Right atrium auricular region (tissue), 2 donors: Measurements from ENCODE around the gene DUSP8. TPM values are rescaled to one million over a fixed set of nuclear protein-coding genes. Genes with fewer than 3 reads are reported as not detected.
"Not testable (repeated sequence)": the region's sequence is repeated elsewhere in the genome, so short reads cannot be mapped to it uniquely, and the experiment has no call there.

Experiments used
- DNase-seq: peaks from one replicate; pipeline ENCODE4 v3.0.0-alpha.2; 2019; ENCODE audit warnings: low spot score
- H3K27ac ChIP-seq, 2 donors: fragments of 200-600 bp; sonication (generic); 1 replicate in 1 of 2; 2 replicates in 1 of 2; pipeline ENCODE4 v1.5.1; 2016 to 2019
- H3K27me3 ChIP-seq, 2 donors: fragments of 200-600 bp; sonication (generic); one replicate each; pipeline versions ENCODE4 v1.5.1 to v1.6.0; 2017 to 2019
- H3K36me3 ChIP-seq: fragments of 200-600 bp; sonication (generic); one replicate; pipeline ENCODE4 v1.5.1; 2016
- H3K4me1 ChIP-seq, 2 donors: fragments of 200-600 bp; sonication (generic); one replicate each; pipeline versions ENCODE4 v1.5.1 to v1.6.0; 2017 to 2019
- H3K4me3 ChIP-seq, 2 donors: fragments of 200-600 bp; sonication (generic); 1 replicate in 1 of 2; 2 replicates in 1 of 2; pipeline ENCODE4 v1.5.1; 2017 to 2019; ENCODE audit warnings: mild to moderate bottlenecking in 1 of 2, moderate library complexity in 1 of 2
- H3K9me3 ChIP-seq, 2 donors: fragments of 200-600 bp; sonication (generic); one replicate each; pipeline ENCODE4 v1.5.1; 2019
- total RNA-seq, 2 donors: library from RNA; depleted of rRNA; stranded (reverse); fragments of >200 nt; gene quantifications; one replicate each; pipeline ENCODE4 v1.1.0, GENCODE V29; 2016
- TF ChIP-seq, protein P1 (sequence below), 2 donors: fragments of 200-600 bp; sonication (generic); IDR thresholded peaks; one replicate each; pipeline ENCODE4 v1.5.1; 2019; ENCODE audit warnings: antibody characterized with exemption in 2 of 2

The DUSP8 gene
- total RNA-seq, 2 donors from 2014 or later = 4.4 to 24.5 TPM

DNA sequence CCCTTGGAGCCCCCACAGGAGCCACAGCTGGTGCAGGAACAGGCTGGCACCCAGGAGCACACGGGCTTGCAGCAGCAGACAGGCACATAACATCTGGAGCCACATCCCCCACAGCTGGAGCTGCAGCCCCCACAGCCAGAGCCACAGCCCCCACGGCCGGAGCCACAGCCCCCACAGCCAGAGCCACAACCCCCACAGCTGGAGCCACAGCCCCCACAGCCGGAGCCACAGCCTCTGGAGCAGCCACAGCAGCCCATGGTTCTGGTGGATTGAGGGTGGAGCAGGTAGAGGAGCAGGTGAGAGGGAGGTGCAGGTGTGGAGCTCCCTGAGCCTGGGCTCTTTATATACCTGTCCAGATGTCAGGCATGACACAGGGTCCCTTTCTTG is 25.9 kb upstream of the DUSP8 start, which contains the start of gene KRTAP5-2:
TSS of gene KRTAP5-2 (minus strand) at position 301 of the 387 bp plus-strand sequence. CDS start at position 257, 44 bp downstream.
- H3K4me3 ChIP-seq = no peak within 1 kb of the TSS
- no peak for DNase-seq
- no peaks in the 10 kb centered on the region for H3K27me3 ChIP-seq
- no peaks in the 10 kb centered on the region for H3K4me1 ChIP-seq
- TF ChIP-seq, protein P1, sequence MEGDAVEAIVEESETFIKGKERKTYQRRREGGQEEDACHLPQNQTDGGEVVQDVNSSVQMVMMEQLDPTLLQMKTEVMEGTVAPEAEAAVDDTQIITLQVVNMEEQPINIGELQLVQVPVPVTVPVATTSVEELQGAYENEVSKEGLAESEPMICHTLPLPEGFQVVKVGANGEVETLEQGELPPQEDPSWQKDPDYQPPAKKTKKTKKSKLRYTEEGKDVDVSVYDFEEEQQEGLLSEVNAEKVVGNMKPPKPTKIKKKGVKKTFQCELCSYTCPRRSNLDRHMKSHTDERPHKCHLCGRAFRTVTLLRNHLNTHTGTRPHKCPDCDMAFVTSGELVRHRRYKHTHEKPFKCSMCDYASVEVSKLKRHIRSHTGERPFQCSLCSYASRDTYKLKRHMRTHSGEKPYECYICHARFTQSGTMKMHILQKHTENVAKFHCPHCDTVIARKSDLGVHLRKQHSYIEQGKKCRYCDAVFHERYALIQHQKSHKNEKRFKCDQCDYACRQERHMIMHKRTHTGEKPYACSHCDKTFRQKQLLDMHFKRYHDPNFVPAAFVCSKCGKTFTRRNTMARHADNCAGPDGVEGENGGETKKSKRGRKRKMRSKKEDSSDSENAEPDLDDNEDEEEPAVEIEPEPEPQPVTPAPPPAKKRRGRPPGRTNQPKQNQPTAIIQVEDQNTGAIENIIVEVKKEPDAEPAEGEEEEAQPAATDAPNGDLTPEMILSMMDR (IDR thresholded peaks at IDR 0.05) = no peak
- H3K36me3 ChIP-seq = no peaks in the 10 kb centered on the region
- H3K27ac ChIP-seq = no peak within 1 kb of the TSS
- no peaks in the 10 kb centered on the region for H3K9me3 ChIP-seq

DNA sequence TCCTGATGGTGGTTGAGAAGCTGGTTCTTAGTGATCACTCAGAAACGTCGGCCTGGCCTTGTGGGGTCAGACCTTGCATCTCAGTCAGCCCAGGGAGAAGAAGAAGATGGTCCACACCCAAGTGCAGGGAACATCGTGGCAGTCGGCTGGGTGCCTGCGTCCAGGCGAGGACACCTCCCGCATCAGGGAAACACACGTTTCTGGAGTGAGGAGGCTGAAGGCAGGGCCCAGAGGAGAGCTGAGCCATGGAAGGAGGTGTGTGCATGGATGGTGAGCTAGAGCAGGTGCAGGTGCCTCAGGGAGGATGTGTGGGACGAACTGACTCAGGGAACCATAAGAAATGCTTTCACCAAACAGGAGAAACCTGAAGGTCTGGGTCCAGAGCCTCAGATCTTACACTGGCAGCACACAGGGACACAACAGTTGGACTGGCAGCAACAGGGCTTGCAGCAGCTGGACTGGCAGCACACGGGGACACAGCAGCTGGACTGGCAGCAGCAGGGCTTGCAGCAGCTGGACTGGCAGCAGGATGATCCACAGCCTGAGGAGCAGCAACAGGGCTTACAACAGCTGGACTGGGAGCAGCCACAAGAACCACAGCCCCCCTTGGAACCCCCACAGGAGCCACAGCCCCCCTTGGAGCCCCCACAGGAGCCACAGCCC is 25.4 kb upstream of the DUSP8 start:
- Histone ChIP-seq H3K9me3 (no peaks in the 10 kb centered on the region), H3K27ac (no peak overlapping the region), H3K27me3 (no peaks in the 10 kb centered on the region), H3K36me3 (no peaks in the 10 kb centered on the region), H3K4me3 (no peak overlapping the region), H3K4me1 (no peaks in the 10 kb centered on the region)
- TF ChIP-seq, protein P1 (IDR thresholded peaks at IDR 0.05) = no peak
- DNase-seq = no peak

DNA sequence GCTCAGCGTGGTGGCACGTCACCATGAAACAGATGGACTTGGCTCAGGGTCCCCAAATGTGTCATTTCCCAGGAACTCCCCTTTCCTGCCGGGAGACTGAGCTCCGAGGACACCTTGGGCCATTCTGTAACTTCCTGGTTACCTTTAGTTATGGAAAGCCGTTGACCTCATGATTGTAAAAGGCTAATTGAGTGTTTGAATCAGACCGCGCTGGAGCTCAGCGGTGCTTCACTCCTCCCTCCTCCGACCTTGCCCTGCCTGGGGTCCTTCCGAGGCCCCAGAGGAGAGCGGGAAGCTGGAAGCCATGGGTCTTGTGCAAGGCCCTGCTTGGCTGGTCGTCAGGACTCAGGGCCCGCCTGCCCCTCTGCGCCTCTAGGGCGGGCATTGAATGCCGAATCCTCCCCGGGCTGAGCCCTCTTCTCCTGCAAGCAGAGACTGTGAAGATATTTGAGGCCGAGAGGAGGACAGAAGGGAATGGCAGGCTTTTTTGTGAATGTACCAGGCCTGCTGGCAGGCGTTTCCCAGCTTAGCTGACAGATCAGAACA is 24.6 kb upstream of the DUSP8 start:
- H3K27me3 ChIP-seq, H3K9me3 ChIP-seq, H3K4me1 ChIP-seq, DNase-seq, H3K4me3 ChIP-seq, H3K27ac ChIP-seq, H3K36me3 ChIP-seq: not testable (repeated sequence)

DNA sequence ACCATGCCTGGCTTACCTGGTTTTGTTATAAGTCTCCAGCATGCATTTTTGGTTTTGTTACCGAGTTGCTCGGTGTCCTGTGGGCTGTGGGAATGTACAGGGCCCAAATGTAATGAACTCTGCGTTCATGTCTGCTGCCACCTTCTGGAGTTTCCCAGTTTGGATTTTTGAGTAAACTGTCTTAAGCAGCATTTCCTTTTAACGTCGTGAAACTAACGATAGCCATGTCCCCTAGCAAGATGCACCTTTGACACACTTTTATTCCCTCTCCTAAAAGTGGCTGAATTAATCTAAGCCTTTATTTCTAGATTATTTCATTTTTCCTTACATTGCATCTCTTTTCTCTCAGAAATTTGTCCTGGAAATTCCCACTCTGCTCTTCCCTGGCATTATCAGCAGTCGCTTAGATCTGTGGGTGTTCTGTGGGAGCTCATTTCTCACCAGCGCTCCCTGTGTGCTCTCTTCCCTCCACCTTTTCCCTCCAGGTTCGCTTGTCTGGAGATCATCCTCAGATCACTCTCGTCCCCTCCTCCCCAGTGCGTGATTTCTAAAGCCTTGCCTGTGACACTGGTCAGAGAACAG is 24.0 kb upstream of the DUSP8 start:
- not testable (repeated sequence) for H3K36me3 ChIP-seq, H3K27me3 ChIP-seq, H3K27ac ChIP-seq, H3K4me3 ChIP-seq, H3K4me1 ChIP-seq, DNase-seq, H3K9me3 ChIP-seq

DNA sequence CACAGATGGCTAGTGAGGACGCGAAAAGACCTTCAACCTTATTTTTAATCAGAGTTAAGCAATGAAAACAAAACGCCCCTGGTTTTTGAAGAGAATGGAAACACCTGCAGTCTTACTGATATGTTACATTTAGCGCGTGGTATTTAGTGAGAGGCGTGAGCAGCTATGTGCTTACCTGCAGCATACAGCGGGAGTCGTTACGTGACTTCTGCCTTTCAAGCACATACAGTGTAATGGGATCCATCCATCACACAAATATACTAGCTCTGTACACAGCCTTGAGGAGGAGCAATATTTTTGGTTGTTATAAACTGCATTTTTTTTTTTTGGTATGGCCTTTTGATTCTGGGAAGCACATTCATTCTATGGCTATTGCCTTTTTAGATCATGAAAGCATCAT is 20.6 kb upstream of the DUSP8 start:
- no peaks in the 10 kb centered on the region for H3K9me3 ChIP-seq
- no peak for DNase-seq
- no peaks in the 10 kb centered on the region for H3K36me3 ChIP-seq
- no peak overlapping the region for H3K4me3 ChIP-seq
- TF ChIP-seq, protein P1 (IDR thresholded peaks at IDR 0.05) = no peak
- H3K27me3 ChIP-seq = no peaks in the 10 kb centered on the region
- H3K4me1 ChIP-seq = peaks cover 0 to 5% of the 10 kb centered on the region in 2 donors
- H3K27ac ChIP-seq = no peak overlapping the region

DNA sequence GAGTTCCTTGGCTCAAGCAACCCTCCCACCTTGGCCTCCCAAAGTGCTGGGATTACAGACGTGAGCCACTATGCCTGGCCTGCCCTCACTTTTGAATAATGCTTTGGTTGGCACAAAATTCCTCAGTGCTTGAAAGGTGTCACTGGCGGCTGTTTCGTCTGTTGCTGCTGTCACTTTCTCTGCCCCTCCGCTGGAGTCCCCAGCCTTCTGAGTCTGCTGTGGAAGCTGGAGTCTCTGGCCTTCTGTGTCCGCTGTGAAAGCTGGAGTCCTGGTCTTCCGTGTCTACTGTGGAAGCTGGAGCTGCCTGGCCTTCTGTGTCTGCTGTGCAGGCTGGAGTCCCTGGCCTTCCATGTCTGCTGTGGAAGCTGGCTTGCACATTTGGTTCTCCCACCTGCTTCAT is 17.9 kb upstream of the DUSP8 start:
- H3K36me3 ChIP-seq = no peaks in the 10 kb centered on the region
- TF ChIP-seq, protein P1 (IDR thresholded peaks at IDR 0.05) = no peak
- H3K27ac ChIP-seq = no peak overlapping the region
- H3K4me1 ChIP-seq = peaks cover 0 to 5% of the 10 kb centered on the region in 2 donors
- H3K27me3 ChIP-seq = no peaks in the 10 kb centered on the region
- no peak for DNase-seq
- H3K4me3 ChIP-seq = no peak overlapping the region
- H3K9me3 ChIP-seq = no peaks in the 10 kb centered on the region

DNA sequence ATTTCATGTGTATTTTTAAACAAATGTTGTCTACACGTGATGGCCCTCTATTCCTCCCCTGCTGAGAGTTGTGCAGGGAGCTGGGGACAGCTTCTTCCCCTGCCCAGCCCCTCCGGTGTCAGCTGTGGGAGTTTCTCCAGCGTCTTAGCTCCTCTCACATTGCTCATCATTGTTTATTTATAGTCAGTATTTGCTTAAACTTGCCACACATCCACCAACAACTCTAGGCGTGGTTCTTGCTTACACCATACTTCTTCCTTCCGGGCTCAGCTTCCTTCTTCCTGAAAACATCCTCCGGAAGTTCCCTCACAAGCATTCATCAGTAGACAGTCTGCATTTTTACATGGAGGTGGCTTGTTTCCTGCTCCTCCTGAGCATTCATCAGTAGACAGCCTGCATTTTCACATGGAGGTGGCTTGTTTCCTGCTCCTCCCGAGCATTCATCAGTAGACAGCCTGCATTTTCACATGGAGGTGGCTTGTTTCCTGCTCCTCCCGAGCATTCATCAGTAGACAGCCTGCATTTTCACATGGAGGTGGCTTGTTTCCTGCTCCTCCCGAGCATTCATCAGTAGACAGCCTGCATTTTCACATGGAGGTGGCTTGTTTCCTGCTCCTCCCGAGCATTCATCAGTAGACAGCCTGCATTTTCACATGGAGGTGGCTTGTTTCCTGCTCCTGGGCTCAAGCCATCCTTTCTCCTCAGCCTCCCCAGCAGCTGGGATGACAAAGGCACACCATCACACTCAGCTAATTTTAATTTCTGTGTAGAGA is 17.3 kb upstream of the DUSP8 start:
- not testable (repeated sequence) for H3K4me1 ChIP-seq, H3K4me3 ChIP-seq, H3K27me3 ChIP-seq, DNase-seq, H3K9me3 ChIP-seq, H3K27ac ChIP-seq, H3K36me3 ChIP-seq
